ENCODE data around the gene TP53TG5.
"Not testable (repeated sequence)": the region's sequence is repeated elsewhere in the genome, so short reads cannot be mapped to it uniquely, and the experiment has no call there.

Gene TP53TG5

GRCh38 chr20:45366192-45366591 lies 11.9 kb downstream of the TP53TG5 start:
- DNase-seq = no peak

GRCh38 chr20:45365444-45365970 lies 12.6 kb downstream of the TP53TG5 start:
- no peak for DNase-seq

GRCh38 chr20:45363611-45364492 lies 14.3 kb downstream of the TP53TG5 start:
- DNase-seq = no peak

DNA sequence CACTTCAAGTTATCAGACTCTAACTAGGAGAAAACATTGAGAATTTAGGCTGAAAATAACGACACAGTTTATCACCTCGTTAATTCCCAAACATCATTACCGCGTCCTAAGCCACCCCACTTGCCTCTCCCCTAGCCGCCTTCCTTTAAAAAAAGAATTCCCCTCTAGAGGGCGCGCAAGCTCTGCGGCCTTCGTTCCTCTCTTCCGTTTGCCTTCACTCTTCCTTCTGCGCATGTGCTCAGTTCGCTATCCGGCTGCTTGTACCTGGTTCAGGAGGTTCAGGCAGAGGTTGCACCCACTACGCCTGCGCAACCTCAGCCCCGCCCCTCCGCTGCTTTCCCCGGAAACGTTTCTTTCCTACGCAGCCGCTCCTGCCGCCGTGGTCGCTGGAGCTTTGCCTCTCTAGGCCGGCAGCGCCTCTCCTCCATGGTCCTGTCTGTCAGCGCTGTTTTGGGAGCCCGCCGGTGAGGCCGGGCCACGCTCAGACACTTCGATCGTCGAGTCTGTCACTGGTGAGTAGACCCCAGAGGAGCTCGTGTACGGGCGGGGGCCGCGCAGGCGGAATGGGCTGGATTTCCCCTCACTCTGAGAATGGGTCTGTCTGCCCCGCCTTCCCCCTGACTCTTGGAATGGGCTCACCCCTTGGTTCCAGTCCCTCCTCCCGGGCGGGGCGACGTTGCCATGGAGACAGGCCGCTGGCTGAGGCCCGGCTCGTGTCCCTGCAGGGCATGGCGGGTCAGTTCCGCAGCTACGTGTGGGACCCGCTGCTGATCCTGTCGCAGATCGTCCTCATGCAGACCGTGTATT lies 15.1 kb downstream of the TP53TG5 start, which contains the start of gene SYS1:
SYS1 (plus strand) TSS at position 353 of the 807 bp plus-strand sequence; CDS start at position 729, 376 bp downstream.
- DNase-seq = peak; percentile 99

DNA sequence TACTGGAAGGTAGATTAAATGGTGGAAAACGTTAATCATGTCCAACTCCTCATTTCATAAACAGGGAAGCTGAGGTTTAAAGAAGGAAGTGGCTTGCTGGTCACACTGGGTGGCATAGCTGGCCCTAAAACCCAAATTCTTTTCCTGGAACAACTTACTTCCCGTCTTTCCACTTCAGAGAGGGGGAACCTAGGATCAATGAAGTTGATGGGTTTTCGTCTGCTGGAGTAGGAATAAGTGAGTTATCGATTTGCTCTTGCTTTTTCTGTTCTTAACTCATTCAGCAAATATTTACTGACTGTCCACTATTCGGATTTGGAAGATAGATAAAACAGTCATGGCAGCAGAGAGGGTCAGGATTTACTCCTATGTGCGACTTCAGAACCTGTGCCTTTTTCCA lies 16.3 kb downstream of the TP53TG5 start:
- DNase-seq = no peak

- no peak for DNase-seq
Measured at GRCh38 chr20:45359406-45360148, 18.5 kb downstream of the TP53TG5 start.

DNA sequence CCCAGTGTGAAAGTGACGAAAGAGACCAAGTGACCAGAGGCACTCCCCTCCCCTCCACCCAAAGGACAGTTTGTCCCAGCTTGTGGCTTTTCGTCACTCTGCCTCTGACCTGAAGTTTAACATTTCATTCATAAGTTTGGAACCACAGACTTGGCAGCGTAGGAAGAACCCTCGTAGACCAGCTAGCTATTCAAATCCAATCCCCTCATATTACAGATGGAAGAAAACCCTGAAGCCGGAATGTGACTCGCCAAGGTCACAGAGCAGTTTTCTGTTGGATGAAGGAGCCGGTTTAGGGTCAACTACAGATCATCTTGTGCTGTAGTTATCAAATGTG lies 19.1 kb downstream of the TP53TG5 start:
- DNase-seq = no peak

DNA sequence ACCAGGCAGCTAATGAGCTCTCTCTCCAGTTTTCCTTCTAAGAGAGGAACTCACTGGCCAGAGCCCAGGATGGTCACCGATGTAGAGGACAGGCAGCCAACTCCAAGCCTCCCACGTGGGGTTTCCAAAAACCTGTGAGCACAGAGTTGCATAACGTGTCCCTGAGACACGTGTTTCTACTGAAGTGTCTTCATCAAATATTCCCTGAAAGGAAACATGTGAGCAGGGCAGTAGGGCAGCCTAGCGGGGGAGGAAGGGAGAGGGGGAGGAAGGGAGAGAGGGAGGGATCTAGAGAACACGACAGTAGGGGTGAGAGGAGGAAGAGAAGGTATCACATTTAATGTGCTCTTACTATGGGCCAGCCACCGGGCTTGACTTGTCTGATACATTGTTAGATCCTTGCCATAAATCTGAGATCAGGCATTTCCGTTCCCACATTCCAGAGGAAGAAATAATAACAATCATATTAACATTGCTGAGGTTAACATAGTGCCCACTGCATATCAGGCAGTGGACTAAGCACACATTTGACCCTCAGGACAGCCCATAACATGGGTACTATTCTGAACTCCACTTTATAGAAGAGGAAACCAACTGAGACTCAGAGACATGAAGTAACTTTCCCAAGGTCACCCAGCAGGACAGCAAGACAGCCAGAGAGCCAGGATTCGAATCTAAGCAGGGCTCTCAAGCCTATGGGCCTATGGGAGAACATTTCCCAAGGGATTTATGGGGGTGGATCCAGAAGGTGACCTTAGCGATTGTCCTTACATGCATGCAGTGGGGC lies 19.6 kb downstream of the TP53TG5 start:
- no peak for DNase-seq

DNA sequence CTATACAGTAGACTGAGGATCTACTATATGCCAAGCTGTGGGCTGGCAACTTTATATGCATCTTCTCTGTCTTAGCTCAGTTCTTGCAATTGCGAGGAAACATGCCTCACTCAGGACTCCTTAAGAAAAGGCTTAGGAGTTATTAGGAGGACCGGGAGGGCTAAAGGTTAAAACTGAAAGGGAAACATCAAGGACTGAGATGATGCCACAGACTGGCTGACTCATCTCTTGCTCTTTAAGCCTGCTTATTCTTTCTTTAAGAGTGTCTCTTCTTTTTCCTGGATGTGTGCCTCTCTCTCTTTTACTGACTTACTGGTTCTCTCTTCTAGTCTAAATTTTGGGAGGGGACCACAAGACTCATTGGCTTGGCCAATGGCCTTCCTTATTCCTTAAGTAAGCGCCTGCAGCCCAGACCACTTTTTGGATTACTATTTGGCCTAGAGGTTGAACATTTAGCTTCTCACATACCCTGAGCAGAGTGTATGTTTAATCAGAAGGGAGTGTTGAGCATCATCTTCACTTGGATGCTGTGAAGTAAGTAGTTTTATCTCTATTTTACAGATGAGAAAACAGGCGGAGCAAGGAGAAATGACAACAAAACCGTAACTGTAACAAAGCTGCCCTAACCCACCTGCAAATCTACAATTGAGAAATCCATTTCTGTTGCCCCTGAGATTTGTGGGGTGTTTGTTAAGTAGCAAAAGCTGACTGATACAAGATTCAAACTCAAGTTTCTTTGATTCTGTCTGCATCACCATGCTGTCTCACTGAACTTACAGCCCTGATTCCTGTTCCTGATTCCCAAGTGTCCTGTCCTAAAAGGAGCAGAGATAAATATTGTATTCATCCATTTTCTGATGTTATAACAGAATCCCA lies 22.7 kb downstream of the TP53TG5 start:
- no peak for DNase-seq

GRCh38 chr20:45354423-45355208 lies 23.5 kb downstream of the TP53TG5 start:
- DNase-seq = no peak

DNA sequence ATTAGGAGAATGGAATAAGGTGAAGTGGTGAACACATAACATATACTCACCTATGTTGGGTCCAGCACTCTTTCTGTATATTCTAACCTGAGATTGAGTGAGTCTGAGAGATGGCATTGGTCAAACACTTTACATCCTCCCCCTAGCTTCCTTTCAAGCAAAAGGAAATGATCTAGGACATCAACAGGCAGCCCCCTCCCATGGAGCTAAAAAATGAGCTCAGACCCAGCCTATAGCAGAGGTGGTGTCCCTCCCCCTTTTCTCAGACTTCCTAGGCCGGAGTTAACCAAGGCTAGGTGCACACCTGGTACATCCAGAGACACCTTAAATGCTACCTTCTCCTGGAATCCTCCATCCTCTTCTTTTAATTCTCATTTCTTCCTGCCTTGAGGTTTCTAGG lies 24.4 kb downstream of the TP53TG5 start:
- DNase-seq = no peak

GRCh38 chr20:45352729-45353128 lies 25.4 kb downstream of the TP53TG5 start:
- no peak for DNase-seq

GRCh38 chr20:45350795-45351194 lies 27.3 kb downstream of the TP53TG5 start:
- DNase-seq = not testable (repeated sequence)

GRCh38 chr20:45350217-45350616 lies 27.9 kb downstream of the TP53TG5 start:
- no peak for DNase-seq

GRCh38 chr20:45347936-45348778 lies 30.0 kb downstream of the TP53TG5 start, which contains the start of gene SDC4:
Gene SDC4, minus strand, starts transcription at chr20:45348424. Its CDS starts 40 bp downstream, at chr20:45348384.
- peak; percentile 70 for DNase-seq

GRCh38 chr20:45347297-45347935 lies 30.7 kb downstream of the TP53TG5 start:
- DNase-seq = no peak

GRCh38 chr20:45346851-45347250 lies 31.3 kb downstream of the TP53TG5 start:
- no peak for DNase-seq

- DNase-seq = no peak
Measured at GRCh38 chr20:45346291-45346718, 31.8 kb downstream of the TP53TG5 start.

Data from hematopoietic multipotent progenitor cell treated with erythropoietin and hydrocortisone succinate and interleukin-3 and kit ligand, for 6 days (in vitro differentiated cells).